ENCODE results near the gene MYH10.

The MYH10 gene

GRCh38 chr17:8442310-8442709 is 188.2 kb downstream of the MYH10 start:
- H3K9ac ChIP-seq (ENCODE audit: insufficient read length), result no peak overlapping the region
- no peak overlapping the region for H3K27ac ChIP-seq
- TF ChIP-seq POLR2AphosphoS5 (IDR thresholded peaks at IDR 0.05; ENCODE audit: borderline replicate concordance, low read depth, low read length), result no peak
- TF ChIP-seq EZH2 (IDR thresholded peaks at IDR 0.05), result no peak
- TF ChIP-seq FOXP2 (optimal IDR thresholded peaks at IDR 0.05; ENCODE audit: control extremely low read depth, extremely low read length, insufficient read depth), result no peak
- no peak for DNase-seq (ENCODE audit: low read depth, low spot score)
- no peaks in the 10 kb centered on the region for H3K9me3 ChIP-seq (ENCODE audit: low read depth, low read length)
- peaks cover 17% of the 10 kb centered on the region for H3K36me3 ChIP-seq (ENCODE audit: insufficient read depth, low read length)
- no peak overlapping the region for H3K4me3 ChIP-seq

GRCh38 chr17:8441690-8442089 is 188.8 kb downstream of the MYH10 start:
- Histone ChIP-seq H3K9ac (ENCODE audit: insufficient read length) (no peak overlapping the region), H3K9me3 (ENCODE audit: low read depth, low read length) (no peaks in the 10 kb centered on the region), H3K36me3 (ENCODE audit: insufficient read depth, low read length) (peaks cover 17% of the 10 kb centered on the region), H3K4me3 (no peak overlapping the region), H3K27ac (peak overlapping the region; percentile 55)
- DNase-seq (ENCODE audit: low read depth, low spot score), result no peak
- TF ChIP-seq EZH2 (IDR thresholded peaks at IDR 0.05) (no peak), POLR2AphosphoS5 (IDR thresholded peaks at IDR 0.05; ENCODE audit: borderline replicate concordance, low read depth, low read length) (no peak), FOXP2 (optimal IDR thresholded peaks at IDR 0.05; ENCODE audit: control extremely low read depth, extremely low read length, insufficient read depth) (no peak)

GRCh38 chr17:8439681-8440080 is 190.8 kb downstream of the MYH10 start:
- no peak overlapping the region for H3K4me3 ChIP-seq
- H3K27ac ChIP-seq, result no peak overlapping the region
- no peak for TF ChIP-seq EZH2 (IDR thresholded peaks at IDR 0.05)
- TF ChIP-seq FOXP2 (optimal IDR thresholded peaks at IDR 0.05; ENCODE audit: control extremely low read depth, extremely low read length, insufficient read depth), result no peak
- no peak for TF ChIP-seq POLR2AphosphoS5 (IDR thresholded peaks at IDR 0.05; ENCODE audit: borderline replicate concordance, low read depth, low read length)
- no peak for DNase-seq (ENCODE audit: low read depth, low spot score)
- H3K9ac ChIP-seq (ENCODE audit: insufficient read length), result no peak overlapping the region
- peaks cover 16% of the 10 kb centered on the region for H3K36me3 ChIP-seq (ENCODE audit: insufficient read depth, low read length)
- H3K9me3 ChIP-seq (ENCODE audit: low read depth, low read length), result no peaks in the 10 kb centered on the region

GRCh38 chr17:8438441-8438840 is 192.1 kb downstream of the MYH10 start:
- Histone ChIP-seq H3K9me3 (ENCODE audit: low read depth, low read length) (no peaks in the 10 kb centered on the region), H3K9ac (ENCODE audit: insufficient read length) (no peak overlapping the region), H3K27ac (no peak overlapping the region), H3K36me3 (ENCODE audit: insufficient read depth, low read length) (peaks cover 12% of the 10 kb centered on the region), H3K4me3 (no peak overlapping the region)
- no peak for TF ChIP-seq FOXP2 (optimal IDR thresholded peaks at IDR 0.05; ENCODE audit: control extremely low read depth, extremely low read length, insufficient read depth)
- no peak for TF ChIP-seq POLR2AphosphoS5 (IDR thresholded peaks at IDR 0.05; ENCODE audit: borderline replicate concordance, low read depth, low read length)
- TF ChIP-seq EZH2 (IDR thresholded peaks at IDR 0.05), result no peak
- DNase-seq (ENCODE audit: low read depth, low spot score), result no peak

GRCh38 chr17:8436844-8437171 is 193.7 kb downstream of the MYH10 start:
- Histone ChIP-seq H3K36me3 (ENCODE audit: insufficient read depth, low read length) (peaks cover 12% of the 10 kb centered on the region), H3K4me3 (peak overlapping the region; percentile 92), H3K27ac (no peak overlapping the region), H3K9ac (ENCODE audit: insufficient read length) (peak overlapping the region; percentile 95), H3K9me3 (ENCODE audit: low read depth, low read length) (no peaks in the 10 kb centered on the region)
- TF ChIP-seq EZH2 (IDR thresholded peaks at IDR 0.05) (no peak), POLR2AphosphoS5 (IDR thresholded peaks at IDR 0.05; ENCODE audit: borderline replicate concordance, low read depth, low read length) (no peak), FOXP2 (optimal IDR thresholded peaks at IDR 0.05; ENCODE audit: control extremely low read depth, extremely low read length, insufficient read depth) (no peak)
- DNase-seq (ENCODE audit: low read depth, low spot score), result no peak

GRCh38 chr17:8436169-8436843 is 194.2 kb downstream of the MYH10 start:
- Histone ChIP-seq H3K4me3 (peak overlapping the region; percentile 92), H3K9me3 (ENCODE audit: low read depth, low read length) (no peaks in the 10 kb centered on the region), H3K36me3 (ENCODE audit: insufficient read depth, low read length) (peaks cover 12% of the 10 kb centered on the region), H3K9ac (ENCODE audit: insufficient read length) (peak overlapping the region; percentile 95), H3K27ac (peak overlapping the region; percentile 76)
- TF ChIP-seq POLR2AphosphoS5 (IDR thresholded peaks at IDR 0.05; ENCODE audit: borderline replicate concordance, low read depth, low read length) (no peak), EZH2 (IDR thresholded peaks at IDR 0.05) (no peak), FOXP2 (optimal IDR thresholded peaks at IDR 0.05; ENCODE audit: control extremely low read depth, extremely low read length, insufficient read depth) (no peak)
- no peak for DNase-seq (ENCODE audit: low read depth, low spot score)

GRCh38 chr17:8435245-8436168 is 195.0 kb downstream of the MYH10 start, which contains the start of gene NDEL1:
NDEL1 (plus strand) TSS chr17:8435884; CDS start chr17:8444272, 8,388 bp downstream.
- H3K4me3 ChIP-seq, result peak within 1 kb of the TSS; percentile 92
- peaks cover 12% of the 10 kb centered on the region for H3K36me3 ChIP-seq (ENCODE audit: insufficient read depth, low read length)
- peak within 1 kb of the TSS; percentile 76 for H3K27ac ChIP-seq
- no peak for TF ChIP-seq EZH2 (IDR thresholded peaks at IDR 0.05)
- peak; percentile 90 for TF ChIP-seq POLR2AphosphoS5 (IDR thresholded peaks at IDR 0.05; ENCODE audit: borderline replicate concordance, low read depth, low read length)
- peak; percentile 16 for TF ChIP-seq FOXP2 (optimal IDR thresholded peaks at IDR 0.05; ENCODE audit: control extremely low read depth, extremely low read length, insufficient read depth)
- H3K9ac ChIP-seq (ENCODE audit: insufficient read length), result peak within 1 kb of the TSS; percentile 95
- no peaks in the 10 kb centered on the region for H3K9me3 ChIP-seq (ENCODE audit: low read depth, low read length)
- DNase-seq (ENCODE audit: low read depth, low spot score), result peak; percentile 18

- no peak for DNase-seq (ENCODE audit: low read depth, low spot score)
- Histone ChIP-seq H3K27ac (no peak overlapping the region), H3K36me3 (ENCODE audit: insufficient read depth, low read length) (no peaks in the 10 kb centered on the region), H3K9ac (ENCODE audit: insufficient read length) (no peak overlapping the region), H3K9me3 (ENCODE audit: low read depth, low read length) (no peaks in the 10 kb centered on the region), H3K4me3 (no peak overlapping the region)
- TF ChIP-seq FOXP2 (optimal IDR thresholded peaks at IDR 0.05; ENCODE audit: control extremely low read depth, extremely low read length, insufficient read depth), result no peak
- no peak for TF ChIP-seq EZH2 (IDR thresholded peaks at IDR 0.05)
- no peak for TF ChIP-seq POLR2AphosphoS5 (IDR thresholded peaks at IDR 0.05; ENCODE audit: borderline replicate concordance, low read depth, low read length)
Measured at GRCh38 chr17:8430966-8431365, 199.6 kb downstream of the MYH10 start.
